B cell (primary cell): Measurements from ENCODE around the gene PNLDC1. TPM values are rescaled to one million over a fixed set of nuclear protein-coding genes. Genes with fewer than 3 reads are reported as not detected.

Source experiments
- ATAC-seq: fragments of 200-7000 bp; cut with Tn5 transposase; one replicate; pipeline ENCODE4 v1.10.0; 2021; ENCODE audit warnings: low read depth, mild to moderate bottlenecking, moderate number of reproducible peaks, moderate library complexity
- CTCF ChIA-PET: fragments of 350-600 bp; sonication (Branson Sonifier 250); formaldehyde crosslinking; loops from one replicate; lab custom pipeline; 2021; ENCODE audit warnings: antibody characterized with exemption, inconsistent platforms; lab: Charles Lee
- POLR2A ChIA-PET: fragments of 350-600 bp; sonication (Branson Sonifier 250); formaldehyde crosslinking; loops from one replicate; lab custom pipeline; 2021; ENCODE audit warnings: antibody characterized with exemption; lab: Charles Lee
- DNase-seq: peaks from one replicate; pipeline ENCODE4 v3.0.0; 2013
- H2AFZ ChIP-seq: 2 replicates; pipeline ENCODE4 v1.6.1; 2012; ENCODE audit warnings: mild to moderate bottlenecking, low read depth, low read length; ENCODE audit not compliant: insufficient read depth, poor library complexity, severe bottlenecking
- H3K27ac ChIP-seq, 2 donors: 1 replicate in 1 of 2; 2 replicates in 1 of 2; pipeline ENCODE4 v1.5.1; 2012 to 2013; ENCODE audit warnings: low read length in 2 of 2, mild to moderate bottlenecking in 2 of 2, moderate library complexity in 1 of 2
- H3K27me3 ChIP-seq, 4 experiments: fragments of 200-600 bp in 1 of 4; sonication (generic) in 1 of 4; replicated peaks in 1 of 4; 1 replicate in 2 of 4; 2 replicates in 2 of 4; pipeline versions ENCODE4 v1.6.1 to v1.7.0; 2013 to 2016; ENCODE audit warnings: low read length in 3 of 4, mild to moderate bottlenecking in 2 of 4, mixed read lengths in 1 of 4, moderate library complexity in 1 of 4; ENCODE audit not compliant: insufficient read depth in 4 of 4, control insufficient read depth in 3 of 4; ENCODE audit errors: control extremely low read depth in 1 of 4
- H3K36me3 ChIP-seq, 2 experiments: replicated peaks in 1 of 2; 1 replicate in 1 of 2; 2 replicates in 1 of 2; pipeline versions ENCODE4 v1.6.1 to v1.7.1; 2013; ENCODE audit warnings: low read length in 1 of 2; ENCODE audit not compliant: insufficient read depth in 2 of 2, control insufficient read depth in 1 of 2; ENCODE audit errors: control extremely low read depth in 1 of 2, extremely low read depth in 1 of 2
- H3K4me1 ChIP-seq, 2 donors: fragments of 200-600 bp in 1 of 2; sonication (generic) in 1 of 2; 1 replicate in 1 of 2; 2 replicates in 1 of 2; pipeline versions ENCODE4 v1.5.1 to v1.6.1; 2013 to 2017; ENCODE audit warnings: low read length in 2 of 2; ENCODE audit not compliant: control insufficient read depth in 2 of 2, insufficient read depth in 2 of 2
- H3K4me2 ChIP-seq: replicated peaks from 2 replicates; pipeline ENCODE3; 2012; ENCODE audit warnings: mild to moderate bottlenecking, low read depth, low read length; ENCODE audit not compliant: poor library complexity, severe bottlenecking
- H3K4me3 ChIP-seq, 5 experiments: fragments of 200-600 bp in 1 of 5; sonication (generic) in 1 of 5; 1 replicate in 3 of 5; 2 replicates in 2 of 5; pipeline versions ENCODE4 v1.5.1 to v1.7.0; 2011 to 2016; ENCODE audit warnings: low read length in 4 of 5, mild to moderate bottlenecking in 4 of 5, low read depth in 2 of 5, control low read depth in 1 of 5, moderate library complexity in 1 of 5; ENCODE audit not compliant: insufficient read depth in 1 of 5; ENCODE audit errors: control extremely low read depth in 1 of 5, extremely low read depth in 1 of 5
- H3K79me2 ChIP-seq: fragments of 200-600 bp; sonication (generic); one replicate; pipeline ENCODE4 v1.6.0; 2016; ENCODE audit warnings: low read length; ENCODE audit not compliant: control insufficient read depth, insufficient read depth
- H3K9ac ChIP-seq: fragments of 200-600 bp; sonication (generic); 2 replicates; pipeline ENCODE4 v1.6.1; 2017; ENCODE audit warnings: mild to moderate bottlenecking, low read length, moderate library complexity
- H3K9me3 ChIP-seq, 3 donors: one replicate each; pipeline versions ENCODE4 v1.6.1 to v1.7.1; 2013; ENCODE audit warnings: low read length in 2 of 3; ENCODE audit not compliant: control insufficient read depth in 2 of 3, insufficient read depth in 1 of 3; ENCODE audit errors: control extremely low read depth in 1 of 3
- H4K20me1 ChIP-seq: 2 replicates; pipeline ENCODE4 v1.6.0; 2012; ENCODE audit warnings: mild to moderate bottlenecking, low read length; ENCODE audit not compliant: insufficient read depth, control insufficient read depth, poor library complexity, severe bottlenecking
- H3K27ac Mint-ChIP-seq: one replicate; pipeline ENCODE4 v1.8.0; 2021; ENCODE audit warnings: mixed read lengths
- H3K27me3 Mint-ChIP-seq: one replicate; pipeline ENCODE4 v1.8.0; 2021; ENCODE audit warnings: mixed read lengths
- H3K4me1 Mint-ChIP-seq: one replicate; pipeline ENCODE4 v1.8.0; 2021; ENCODE audit warnings: mixed read lengths
- H3K4me3 Mint-ChIP-seq: one replicate; pipeline ENCODE4 v1.8.0; 2021; ENCODE audit warnings: mixed read lengths
- H3K9me3 Mint-ChIP-seq: one replicate; pipeline ENCODE4 v1.8.0; 2022; ENCODE audit warnings: mixed read lengths; ENCODE audit not compliant: insufficient read depth
- CTCF ChIP-seq: fragments of 200-600 bp; IDR thresholded peaks from one replicate; pipeline ENCODE4 v1.8.0; 2022; ENCODE audit warnings: antibody characterized with exemption, mild to moderate bottlenecking
- EZH2 ChIP-seq: IDR thresholded peaks from 2 replicates; pipeline ENCODE4 v1.6.1; 2012; ENCODE audit warnings: borderline replicate concordance, low read depth, mild to moderate bottlenecking, moderate library complexity, low read length; ENCODE audit not compliant: insufficient read depth, poor library complexity, severe bottlenecking
- WGBS: methylation state at CpG from one replicate; pipeline ENCODE4 v1.1.5; 2013; ENCODE audit warnings: missing lambda C conversion rate; ENCODE audit not compliant: insufficient coverage; 5-methylcytosine and 5-hydroxymethylcytosine counted together
- intact Hi-C: fragments of 100-400 bp; cut with micrococcal nuclease; formaldehyde crosslinking; loops from one replicate; pipeline ENCODE4 v1.10.0; 2022
- polyA plus RNA-seq: library from polyadenylated mRNA; depleted of rRNA; stranded (reverse); fragments of >200 nt; gene quantifications from 2 replicates; pipeline ENCODE4 v1.2.3, GENCODE V29; 2012
- total RNA-seq, 2 donors: library from RNA; stranded (reverse); fragments of 120-200 nt in 1 of 2; gene quantifications; 1 replicate in 1 of 2; 2 replicates in 1 of 2; pipeline versions ENCODE4 v1.2.3 to v1.2.4, GENCODE V29; 2013 to 2022

Gene PNLDC1
- total and polyA plus RNA-seq, 2 donors (not counting 1 experiment from before 2014, with no cell fraction given), result 0.13 to 0.71 TPM

GRCh38 chr6:159797554-159797953, 2.5 kb upstream of the PNLDC1 start:
- Histone ChIP-seq H3K27ac (no peak overlapping the region), H3K4me2 (no peak overlapping the region), H3K36me3 (peaks cover 18 to 67% of the 10 kb centered on the region in 2 experiments), H4K20me1 (peaks cover 25% of the 10 kb centered on the region), H2AFZ (no peak overlapping the region), H3K9me3 (no peaks in the 10 kb centered on the region), H3K4me3 (no peak overlapping the region), H3K79me2 (peaks cover 37% of the 10 kb centered on the region), H3K9ac (no peak overlapping the region), H3K27me3 (no peaks in the 10 kb centered on the region), H3K4me1 (peaks cover 1 to 2% of the 10 kb centered on the region in 2 donors)
- ChIA-PET POLR2A (no interaction called here), CTCF (no interaction called here)
- no peaks in the 10 kb centered on the region for H3K9me3 Mint-ChIP-seq
- no peak for TF ChIP-seq EZH2
- TF ChIP-seq CTCF, result no peak
- H3K27me3 Mint-ChIP-seq, result no peaks in the 10 kb centered on the region
- no peak overlapping the region for H3K4me3 Mint-ChIP-seq
- ATAC-seq (no peak), DNase-seq (no peak)
- H3K4me1 Mint-ChIP-seq, result peaks cover 12% of the 10 kb centered on the region
- intact Hi-C loops, result no loop called here
- H3K27ac Mint-ChIP-seq, result no peak overlapping the region
- WGBS, result no CpG with 5 or more reads among the region's 1 CpG

- H3K27ac ChIP-seq, result no peak overlapping the region
- H3K36me3 ChIP-seq, result peaks cover 13 to 38% of the 10 kb centered on the region in 2 experiments
- peaks cover 9% of the 10 kb centered on the region for H4K20me1 ChIP-seq
- no peaks in the 10 kb centered on the region for H3K9me3 Mint-ChIP-seq
- ChIA-PET POLR2A (no interaction called here), CTCF (no interaction called here)
- no peak overlapping the region for H3K4me3 ChIP-seq
- no peak for ATAC-seq
- no peak overlapping the region for H3K9ac ChIP-seq
- 100% methylated on average over 4 of the region's 8 CpGs for WGBS
- no peak for DNase-seq
- TF ChIP-seq EZH2 (no peak), CTCF (no peak)
- peaks cover 2% of the 10 kb centered on the region for H3K4me1 Mint-ChIP-seq
- intact Hi-C loops, result no loop called here
- no peak overlapping the region for H3K4me3 Mint-ChIP-seq
- H3K27me3 ChIP-seq, result no peaks in the 10 kb centered on the region
- no peaks in the 10 kb centered on the region for H3K4me1 ChIP-seq
- no peak overlapping the region for H2AFZ ChIP-seq
- H3K27me3 Mint-ChIP-seq, result no peaks in the 10 kb centered on the region
- H3K9me3 ChIP-seq, result no peaks in the 10 kb centered on the region
- H3K4me2 ChIP-seq, result no peak overlapping the region
- no peak overlapping the region for H3K27ac Mint-ChIP-seq
- H3K79me2 ChIP-seq, result peaks cover 5% of the 10 kb centered on the region
Observed at GRCh38 chr6:159801935-159802334, 1.9 kb downstream of the PNLDC1 start.
